Measurements from ENCODE around the gene HEXB.

- TF ChIP-seq CTCF (IDR thresholded peaks at IDR 0.05) (no peak), EP300 (IDR thresholded peaks at IDR 0.05) (no peak)
Measured at GRCh38 chr5:74686962-74687751, 2.1 kb downstream of the HEXB start.

Measured in esophagus muscularis mucosa (tissue), 3 donors.